Esophagus squamous epithelium (tissue), 5 donors: Measurements from ENCODE around the gene FAM187B. TPM values are rescaled to one million over a fixed set of nuclear protein-coding genes. Genes with fewer than 3 reads are reported as not detected.

Source experiments
- DNase-seq: peaks from one replicate; lab custom pipeline; 2025; lab: John Stamatoyannopoulos, UW
- H3K27ac ChIP-seq, 4 donors: fragments of 200-600 bp; sonication (generic); one replicate each; pipeline ENCODE4 v1.5.1; 2016 to 2019; ENCODE audit warnings: mild to moderate bottlenecking in 1 of 4
- H3K27me3 ChIP-seq, 4 donors: fragments of 200-600 bp; sonication (generic); 1 replicate in 3 of 4; 2 replicates in 1 of 4; pipeline versions ENCODE4 v1.5.1 to v1.6.0; 2017 to 2021; ENCODE audit warnings: antibody characterized with exemption in 1 of 4
- H3K36me3 ChIP-seq, 3 donors: fragments of 200-600 bp; sonication (generic); one replicate each; pipeline ENCODE4 v1.5.1; 2016 to 2019
- H3K4me1 ChIP-seq, 3 donors: fragments of 200-600 bp; sonication (generic); one replicate each; pipeline ENCODE4 v1.5.1; 2017 to 2019
- H3K4me3 ChIP-seq, 4 donors: fragments of 200-600 bp; sonication (generic); 1 replicate in 3 of 4; 2 replicates in 1 of 4; pipeline ENCODE4 v1.5.1; 2016 to 2019; ENCODE audit warnings: mild to moderate bottlenecking in 2 of 4, moderate library complexity in 1 of 4
- H3K9me3 ChIP-seq, 3 donors: fragments of 200-600 bp; sonication (generic); one replicate each; pipeline ENCODE4 v1.5.1; 2016 to 2019
- CTCF ChIP-seq, 6 experiments: fragments of 450-650 bp in 4 of 6; fragments of 200-600 bp in 2 of 6; sonication (generic) in 2 of 6; IDR thresholded peaks; one replicate each; pipeline ENCODE4 v1.5.1; 2016 to 2019; ENCODE audit warnings: antibody characterized with exemption in 6 of 6, mild to moderate bottlenecking in 4 of 6, moderate library complexity in 4 of 6
- POLR2A ChIP-seq, 4 donors: fragments of 450-650 bp; IDR thresholded peaks; one replicate each; pipeline ENCODE4 v1.6.1; 2017; ENCODE audit warnings: antibody characterized with exemption in 4 of 4, mild to moderate bottlenecking in 4 of 4, moderate library complexity in 3 of 4
- WGBS, 2 donors: methylation state at CpG; one replicate each; pipeline ENCODE4 v1.1.5; 2018; 5-methylcytosine and 5-hydroxymethylcytosine counted together
- intact Hi-C: fragments of 100-400 bp; cut with DNase I; formaldehyde crosslinking; loops from one replicate; pipeline ENCODE4 v1.15.0; 2022
- total RNA-seq, 4 donors: library from RNA; depleted of rRNA; stranded (reverse); fragments of >200 nt; gene quantifications; one replicate each; pipeline ENCODE4 v1.1.0, GENCODE V29; 2016
- donor health status: DM: yes; HTN: yes; CAD: no.

FAM187B gene
- total RNA-seq, 4 donors from 2014 or later, result not detected

- intact Hi-C loops, result no loop called here
- DNase-seq, result no peak
- 42 to 80% methylated on average over 5 of the region's 5 CpGs for WGBS, 2 donors
- Histone ChIP-seq H3K27me3 (no peaks in the 10 kb centered on the region), H3K4me1 (no peaks in the 10 kb centered on the region), H3K27ac (no peak overlapping the region), H3K4me3 (no peak overlapping the region), H3K9me3 (peaks cover 0 to 3% (median 0%) of the 10 kb centered on the region in 3 donors), H3K36me3 (no peaks in the 10 kb centered on the region)
- TF ChIP-seq CTCF (IDR thresholded peaks at IDR 0.05) (no peak), POLR2A (IDR thresholded peaks at IDR 0.05) (no peak)
These were observed 4.4 kb upstream of the FAM187B start for GRCh38 chr19:35232912-35233311.

- no peaks in the 10 kb centered on the region for H3K4me1 ChIP-seq
- no peaks in the 10 kb centered on the region for H3K27me3 ChIP-seq
- TF ChIP-seq POLR2A (IDR thresholded peaks at IDR 0.05) (no peak), CTCF (IDR thresholded peaks at IDR 0.05) (no peak)
- H3K4me3 ChIP-seq, result no peak overlapping the region
- no peak overlapping the region for H3K27ac ChIP-seq
- intact Hi-C loops, result no loop called here
- WGBS, 2 donors, result 76 to 84% methylated on average over 10 to 14 of the region's 14 CpGs
- peaks cover 0 to 3% (median 0%) of the 10 kb centered on the region in 3 donors for H3K9me3 ChIP-seq
- no peak for DNase-seq
- no peaks in the 10 kb centered on the region for H3K36me3 ChIP-seq
These were observed 3.6 kb upstream of the FAM187B start for GRCh38 chr19:35231956-35232645.

- Histone ChIP-seq H3K9me3 (peaks cover 0 to 1% (median 0%) of the 10 kb centered on the region in 3 donors), H3K27me3 (no peaks in the 10 kb centered on the region), H3K4me1 (peaks cover 0 to 8% (median 0%) of the 10 kb centered on the region in 3 donors), H3K27ac (no peak overlapping the region), H3K36me3 (no peaks in the 10 kb centered on the region), H3K4me3 (no peak overlapping the region)
- TF ChIP-seq CTCF (IDR thresholded peaks at IDR 0.05) (no peak), POLR2A (IDR thresholded peaks at IDR 0.05) (no peak)
- WGBS, 2 donors, result 93 to 94% methylated on average over 7 to 8 of the region's 8 CpGs
- intact Hi-C loops, result no loop called here
- DNase-seq, result no peak
These were observed 1.1 kb upstream of the FAM187B start for GRCh38 chr19:35229601-35230000.

GRCh38 chr19:35226748-35227147, 1.8 kb downstream of the FAM187B start:
- H3K27me3 ChIP-seq, result no peaks in the 10 kb centered on the region
- TF ChIP-seq CTCF (IDR thresholded peaks at IDR 0.05) (no peak), POLR2A (IDR thresholded peaks at IDR 0.05) (no peak)
- H3K27ac ChIP-seq, result no peak overlapping the region
- intact Hi-C loops, result no loop called here
- no peak overlapping the region for H3K4me3 ChIP-seq
- peaks cover 0 to 9% (median 0%) of the 10 kb centered on the region in 3 donors for H3K4me1 ChIP-seq
- no peaks in the 10 kb centered on the region for H3K9me3 ChIP-seq
- H3K36me3 ChIP-seq, result no peaks in the 10 kb centered on the region
- 84 to 91% methylated on average over 5 of the region's 5 CpGs for WGBS, 2 donors
- no peak for DNase-seq

- TF ChIP-seq POLR2A (IDR thresholded peaks at IDR 0.05) (no peak), CTCF (IDR thresholded peaks at IDR 0.05) (no peak)
- DNase-seq, result no peak
- Histone ChIP-seq H3K36me3 (no peaks in the 10 kb centered on the region), H3K27ac (no peak overlapping the region), H3K4me1 (peaks cover 0 to 9% (median 0%) of the 10 kb centered on the region in 3 donors), H3K27me3 (no peaks in the 10 kb centered on the region), H3K9me3 (no peaks in the 10 kb centered on the region), H3K4me3 (no peak overlapping the region)
- 64 to 79% methylated on average over 2 to 6 of the region's 6 CpGs for WGBS, 2 donors
- intact Hi-C loops, result no loop called here
These were observed 2.6 kb downstream of the FAM187B start for GRCh38 chr19:35225951-35226350.
